ENCODE results near the gene INS. TPM values are rescaled to one million over a fixed set of nuclear protein-coding genes. Genes with fewer than 3 reads are reported as not detected.

Gene INS
- total RNA-seq, 4 donors from 2014 or later: not detected

- TF ChIP-seq POLR2AphosphoS5 (IDR thresholded peaks at IDR 0.05) (no peak), EP300 (IDR thresholded peaks at IDR 0.05) (no peak), CTCF (IDR thresholded peaks at IDR 0.05) (no peak)
- H3K27ac ChIP-seq: no peak overlapping the region
- 80 to 89% methylated on average over 1 of the region's 2 CpGs for WGBS, 2 donors (ENCODE audit: low coverage in 1 of 2)
- no peaks in the 10 kb centered on the region for H3K4me1 ChIP-seq
- H3K36me3 ChIP-seq: no peaks in the 10 kb centered on the region
- H3K9me3 ChIP-seq: no peaks in the 10 kb centered on the region
- ATAC-seq: no peak
- H3K27me3 ChIP-seq: peaks cover 10% of the 10 kb centered on the region
- H3K4me3 ChIP-seq: no peak overlapping the region
Observed at GRCh38 chr11:2201542-2201941, 40.5 kb upstream of the INS start.

- H3K36me3 ChIP-seq: no peaks in the 10 kb centered on the region
- no peaks in the 10 kb centered on the region for H3K9me3 ChIP-seq
- TF ChIP-seq CTCF (IDR thresholded peaks at IDR 0.05) (no peak), EP300 (IDR thresholded peaks at IDR 0.05) (no peak), POLR2AphosphoS5 (IDR thresholded peaks at IDR 0.05) (no peak), POLR2A (IDR thresholded peaks at IDR 0.05) (no peak)
- ATAC-seq: no peak
- H3K4me1 ChIP-seq: no peaks in the 10 kb centered on the region
- no peak overlapping the region for H3K27ac ChIP-seq
- no peak overlapping the region for H3K4me3 ChIP-seq
- H3K27me3 ChIP-seq: peaks cover 5% of the 10 kb centered on the region
- WGBS, 2 donors (ENCODE audit: low coverage in 1 of 2): 75 to 80% methylated on average over 1 of the region's 1 CpG
Observed at GRCh38 chr11:2200957-2201519, 40.0 kb upstream of the INS start.

GRCh38 chr11:2200536-2200935 lies 39.5 kb upstream of the INS start:
- Histone ChIP-seq H3K4me3 (no peak overlapping the region), H3K9me3 (no peaks in the 10 kb centered on the region), H3K27me3 (peaks cover 6% of the 10 kb centered on the region), H3K4me1 (no peaks in the 10 kb centered on the region), H3K27ac (no peak overlapping the region), H3K36me3 (no peaks in the 10 kb centered on the region)
- no peak for TF ChIP-seq POLR2AphosphoS5 (IDR thresholded peaks at IDR 0.05)
- TF ChIP-seq CTCF (IDR thresholded peaks at IDR 0.05): no peak
- TF ChIP-seq EP300 (IDR thresholded peaks at IDR 0.05): no peak
- TF ChIP-seq POLR2A (IDR thresholded peaks at IDR 0.05): no peak
- no peak for ATAC-seq
- 93 to 100% methylated on average over 1 to 5 of the region's 11 CpGs for WGBS, 2 donors (ENCODE audit: low coverage in 1 of 2)

- ATAC-seq: no peak
- no peaks in the 10 kb centered on the region for H3K4me1 ChIP-seq
- H3K9me3 ChIP-seq: no peaks in the 10 kb centered on the region
- WGBS, 2 donors (ENCODE audit: low coverage in 1 of 2): no CpG with 5 or more reads among the region's 22 CpGs
- no peak overlapping the region for H3K4me3 ChIP-seq
- TF ChIP-seq EP300 (IDR thresholded peaks at IDR 0.05): no peak
- TF ChIP-seq CTCF (IDR thresholded peaks at IDR 0.05): no peak
- TF ChIP-seq POLR2AphosphoS5 (IDR thresholded peaks at IDR 0.05): no peak
- no peak for TF ChIP-seq POLR2A (IDR thresholded peaks at IDR 0.05)
- H3K27ac ChIP-seq: no peak overlapping the region
- H3K27me3 ChIP-seq: peaks cover 14% of the 10 kb centered on the region
- H3K36me3 ChIP-seq: no peaks in the 10 kb centered on the region
Observed at GRCh38 chr11:2199466-2200341, 38.7 kb upstream of the INS start.
